H1 (cell line): Measurements from ENCODE around the gene AGBL1. TPM values are rescaled to one million over a fixed set of nuclear protein-coding genes. Genes with fewer than 3 reads are reported as not detected.

Source experiments
- RAD21 ChIP-seq, 2 experiments: IDR thresholded peaks in 1 of 2; conservative IDR thresholded peaks in 1 of 2; 2 replicates each; pipeline ENCODE4 v1.6.1; 2011; ENCODE audit warnings: low read depth in 2 of 2, low read length in 2 of 2, improper control_type of control experiment in 1 of 2, inconsistent platforms in 1 of 2, mild to moderate bottlenecking in 1 of 2, moderate library complexity in 1 of 2
- TBP ChIP-seq: IDR thresholded peaks from 2 replicates; pipeline ENCODE4 v1.6.1; 2011; ENCODE audit warnings: low read depth, low read length, improper control_type of control experiment
- polyA plus RNA-seq, 7 experiments: library from polyadenylated mRNA; depleted of rRNA in 3 of 7; stranded (reverse) in 5 of 7; unstranded in 2 of 7; fragments of >200 nt in 5 of 7; fragments of 200-250 nt in 2 of 7; gene quantifications; 1 replicate in 5 of 7; 2 replicates in 1 of 7; 4 replicates in 1 of 7; pipeline versions ENCODE4 v1.2.1 to v1.2.3, GENCODE V29; 2011 to 2013; ENCODE audit warnings: missing spikeins in 2 of 7, mixed read lengths in 2 of 7
- total RNA-seq: library from RNA; stranded (reverse); fragmentation: NEBNext Ultra II Directional; extraction: Animal tissue kit (Norgen Biotek cat#: 25700); gene quantifications from 2 replicates; pipeline ENCODE4 v1.2.1, GENCODE V29; 2021
- TF ChIP-seq, protein P1 (sequence below), 3 experiments: IDR thresholded peaks; 1 replicate in 2 of 3; 2 replicates in 1 of 3; pipeline versions ENCODE4 v1.5.1 to v1.6.1; 2011; ENCODE audit warnings: low read length in 3 of 3, mild to moderate bottlenecking in 3 of 3, inconsistent platforms in 2 of 3, low read depth in 1 of 3, moderate library complexity in 1 of 3; ENCODE audit not compliant: insufficient read depth in 1 of 3; ENCODE audit errors: control extremely low read depth in 1 of 3

Gene AGBL1
- total and polyA plus RNA-seq, 2 of the 8 experiments (the other 6 are each of a cell fraction or from before 2014, with no cell fraction given) = not detected

DNA sequence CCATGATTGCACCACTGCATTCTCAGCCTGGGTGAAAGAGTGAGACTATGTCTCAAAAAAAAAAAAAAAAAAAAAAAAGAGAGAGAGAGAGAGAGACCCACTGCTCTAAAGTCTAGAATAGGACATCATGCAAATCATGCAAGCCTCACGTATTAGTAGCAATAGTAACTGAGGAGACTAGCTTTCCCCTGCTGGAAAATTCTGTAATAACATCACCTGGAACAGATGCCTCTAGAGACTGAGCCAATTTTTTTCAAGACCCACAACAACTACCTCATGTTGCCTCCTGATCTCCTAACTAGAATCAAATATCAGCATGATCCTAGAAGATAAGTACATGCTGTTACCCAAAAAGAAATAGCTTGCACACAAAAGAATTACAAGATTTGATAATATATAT is 461.9 kb downstream of the AGBL1 start (continued):
- TF ChIP-seq, protein P1, sequence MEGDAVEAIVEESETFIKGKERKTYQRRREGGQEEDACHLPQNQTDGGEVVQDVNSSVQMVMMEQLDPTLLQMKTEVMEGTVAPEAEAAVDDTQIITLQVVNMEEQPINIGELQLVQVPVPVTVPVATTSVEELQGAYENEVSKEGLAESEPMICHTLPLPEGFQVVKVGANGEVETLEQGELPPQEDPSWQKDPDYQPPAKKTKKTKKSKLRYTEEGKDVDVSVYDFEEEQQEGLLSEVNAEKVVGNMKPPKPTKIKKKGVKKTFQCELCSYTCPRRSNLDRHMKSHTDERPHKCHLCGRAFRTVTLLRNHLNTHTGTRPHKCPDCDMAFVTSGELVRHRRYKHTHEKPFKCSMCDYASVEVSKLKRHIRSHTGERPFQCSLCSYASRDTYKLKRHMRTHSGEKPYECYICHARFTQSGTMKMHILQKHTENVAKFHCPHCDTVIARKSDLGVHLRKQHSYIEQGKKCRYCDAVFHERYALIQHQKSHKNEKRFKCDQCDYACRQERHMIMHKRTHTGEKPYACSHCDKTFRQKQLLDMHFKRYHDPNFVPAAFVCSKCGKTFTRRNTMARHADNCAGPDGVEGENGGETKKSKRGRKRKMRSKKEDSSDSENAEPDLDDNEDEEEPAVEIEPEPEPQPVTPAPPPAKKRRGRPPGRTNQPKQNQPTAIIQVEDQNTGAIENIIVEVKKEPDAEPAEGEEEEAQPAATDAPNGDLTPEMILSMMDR (IDR thresholded peaks at IDR 0.05; ENCODE audit: control extremely low read depth in 1 of 3, insufficient read depth in 1 of 3, low read depth in 1 of 3, low read length in 3 of 3) = no peak
- TF ChIP-seq RAD21 (IDR thresholded peaks at IDR 0.05 in 1 of 2, conservative IDR thresholded peaks at IDR 0.05 in 1 of 2; ENCODE audit: low read depth in 2 of 2, low read length in 2 of 2) = no peak
- no peak for TF ChIP-seq TBP
